ENCODE results near the gene PHEX.

PHEX gene

GRCh38 chrX:22109442-22109841, 77.3 kb downstream of the PHEX start:
- ATAC-seq = no peak

GRCh38 chrX:22110729-22111494, 78.8 kb downstream of the PHEX start:
- no peak for ATAC-seq

- no peak for ATAC-seq
Measured at GRCh38 chrX:22116605-22117546, 84.8 kb downstream of the PHEX start.

- no peak for ATAC-seq
Measured at GRCh38 chrX:22117633-22118032, 85.5 kb downstream of the PHEX start.

- ATAC-seq = no peak
Measured at GRCh38 chrX:22118161-22118830, 86.2 kb downstream of the PHEX start.

GRCh38 chrX:22121161-22121560, 89.0 kb downstream of the PHEX start:
- no peak for ATAC-seq

- no peak for ATAC-seq
Measured at GRCh38 chrX:22122510-22122909, 90.4 kb downstream of the PHEX start.

GRCh38 chrX:22124098-22124497, 92.0 kb downstream of the PHEX start:
- ATAC-seq = no peak

GRCh38 chrX:22125481-22125880, 93.4 kb downstream of the PHEX start:
- ATAC-seq = no peak

- no peak for ATAC-seq
Measured at GRCh38 chrX:22126327-22126726, 94.2 kb downstream of the PHEX start.

GRCh38 chrX:22128961-22129360, 96.8 kb downstream of the PHEX start:
- ATAC-seq = no peak

GRCh38 chrX:22134681-22135080, 102.6 kb downstream of the PHEX start:
- no peak for ATAC-seq

- ATAC-seq = no peak
Measured at GRCh38 chrX:22135171-22135711, 103.1 kb downstream of the PHEX start.

GRCh38 chrX:22135994-22136684, 104.0 kb downstream of the PHEX start:
- ATAC-seq = no peak

GRCh38 chrX:22136711-22137110, 104.6 kb downstream of the PHEX start:
- ATAC-seq = no peak

- no peak for ATAC-seq
Measured at GRCh38 chrX:22139822-22140221, 107.7 kb downstream of the PHEX start.

- ATAC-seq = no peak
Measured at GRCh38 chrX:22141047-22141730, 109.1 kb downstream of the PHEX start.

- ATAC-seq = no peak
Measured at GRCh38 chrX:22147214-22147613, 115.1 kb downstream of the PHEX start.

GRCh38 chrX:22147942-22148341, 115.8 kb downstream of the PHEX start:
- ATAC-seq = no peak

- no peak for ATAC-seq
Measured at GRCh38 chrX:22148565-22148964, 116.4 kb downstream of the PHEX start.

GRCh38 chrX:22150371-22150770, 118.2 kb downstream of the PHEX start:
- no peak for ATAC-seq

GRCh38 chrX:22155126-22155525, 123.0 kb downstream of the PHEX start:
- no peak for ATAC-seq

All from activated CD4-positive, CD25-positive, alpha-beta regulatory T cell treated with anti-CD3 and anti-CD28 coated beads, Interleukin-2, amount 50 U/mL, for 24 hours (primary cell).